ENCODE results near the gene STAG1. TPM values are rescaled to one million over a fixed set of nuclear protein-coding genes. Genes with fewer than 3 reads are reported as not detected.
"Not testable (repeated sequence)": the region's sequence is repeated elsewhere in the genome, so short reads cannot be mapped to it uniquely, and the experiment has no call there.

Gene STAG1
- total RNA-seq, 2 experiments from 2014 or later: 51.9 to 52.1 TPM

DNA sequence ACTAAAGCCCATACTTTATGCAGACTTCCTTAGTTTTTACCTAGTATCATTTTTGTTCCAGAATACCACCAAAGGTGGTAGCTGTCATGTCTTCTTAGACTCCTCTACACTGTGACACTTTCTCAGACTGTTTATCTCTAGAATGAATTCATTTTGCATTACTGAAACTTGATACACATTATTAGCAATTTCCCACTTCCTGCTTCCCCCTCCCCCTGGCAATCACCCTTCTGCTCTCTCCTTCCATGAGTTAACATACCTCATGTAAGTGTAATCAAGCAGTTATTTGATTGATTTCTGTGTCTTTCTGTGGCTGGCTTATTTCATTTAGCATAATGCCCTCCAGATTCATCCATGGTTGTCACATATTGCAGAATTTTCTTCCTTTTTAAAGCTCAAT lies 204.9 kb downstream of the STAG1 start:
- ChIA-PET CTCF (no interaction called here), POLR2A (no interaction called here)

DNA sequence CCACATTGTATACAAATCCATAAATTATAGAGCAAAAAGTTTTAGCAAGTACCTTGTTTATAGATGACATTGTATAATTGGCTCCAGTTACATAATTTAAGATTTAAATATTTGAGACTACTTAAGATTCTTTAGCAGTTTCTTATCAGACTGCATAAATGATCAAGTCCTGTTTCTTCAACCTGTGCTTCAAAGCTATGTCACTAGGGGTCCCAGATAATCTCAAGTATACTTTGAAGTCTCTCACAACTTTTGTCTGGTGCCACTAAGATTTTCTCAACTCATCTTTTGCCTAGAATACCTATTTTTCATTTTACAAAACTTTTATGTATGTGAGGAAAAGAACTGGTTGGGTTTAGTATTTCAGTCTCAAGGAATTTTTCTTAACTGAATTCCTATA lies 205.5 kb downstream of the STAG1 start:
- ChIA-PET CTCF (no interaction called here), POLR2A (interaction anchor here (0.6 kb wide), 1 partner anchor 16 kb away, joined by 3 read pairs; no protein-coding TSS in a partner anchor)

DNA sequence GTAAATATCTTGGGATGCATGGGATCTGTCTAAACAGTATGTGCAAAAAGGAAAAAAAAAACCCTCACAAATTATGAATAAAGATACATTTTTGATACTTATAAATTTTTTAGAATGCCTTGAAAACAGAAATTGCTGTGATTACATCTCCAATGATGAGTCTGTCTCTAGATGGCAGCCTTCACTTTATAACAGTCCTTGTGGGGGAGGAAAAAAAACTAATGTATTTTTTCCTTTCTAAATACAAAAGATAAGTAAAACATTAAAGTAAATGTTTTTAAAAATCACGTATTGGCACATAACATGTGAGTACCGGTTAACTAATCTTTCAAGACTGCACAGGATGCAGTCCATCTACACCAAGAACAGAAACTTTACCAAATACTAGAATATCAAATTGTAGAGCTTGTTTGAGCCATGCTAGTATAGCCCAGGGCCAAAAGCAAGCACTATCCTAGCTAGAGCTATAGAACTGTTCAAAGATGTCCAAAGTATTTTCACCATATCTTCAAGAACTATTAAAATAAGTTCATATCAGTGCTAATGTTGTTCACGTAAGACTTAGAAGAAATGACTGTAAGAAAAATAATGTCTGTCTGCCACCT lies 206.4 kb downstream of the STAG1 start:
- CTCF ChIA-PET: no interaction called here
- POLR2A ChIA-PET: no interaction called here

DNA sequence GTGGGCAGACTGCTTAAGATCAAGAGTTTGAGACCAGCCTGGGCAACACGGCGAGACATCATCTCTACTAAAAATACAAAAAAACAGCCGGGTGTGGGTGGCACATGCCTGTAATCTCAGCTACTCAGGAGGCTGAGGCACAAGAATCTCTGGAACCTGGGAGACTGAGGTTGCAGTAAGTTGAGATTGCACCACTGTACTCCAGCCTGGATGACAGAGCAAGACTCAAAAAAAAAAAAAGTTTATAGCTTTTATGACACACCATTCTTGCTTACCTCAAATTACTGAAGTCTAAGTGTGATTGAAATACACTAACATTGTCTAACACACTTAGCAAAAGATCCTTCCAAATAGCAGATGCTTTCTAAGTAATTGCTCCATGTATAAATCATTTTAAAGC lies 207.6 kb downstream of the STAG1 start:
- ChIA-PET POLR2A (no interaction called here), CTCF (interaction anchor here (0.6 kb wide), 1 partner anchor 318 kb away, joined by 3 read pairs; no protein-coding TSS in a partner anchor)

DNA sequence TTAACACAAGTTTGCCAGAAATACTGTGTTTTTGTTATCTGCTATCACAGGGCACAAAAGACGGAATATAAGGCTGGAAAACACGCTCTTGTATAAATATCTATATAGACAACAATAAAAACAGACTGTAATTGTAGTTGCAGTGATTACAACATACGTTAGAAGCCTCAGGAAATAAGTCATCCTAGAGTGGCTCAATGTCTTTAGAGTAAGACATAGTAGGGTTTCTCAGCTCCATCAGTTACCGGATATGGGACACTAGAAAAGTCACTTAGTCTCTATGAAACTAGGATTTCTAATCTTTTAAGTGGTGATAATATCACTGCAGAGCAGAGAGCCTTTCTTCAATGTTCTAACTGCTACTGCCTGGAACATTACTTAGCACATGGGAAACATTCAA lies 208.8 kb downstream of the STAG1 start:
- POLR2A ChIA-PET: no interaction called here

DNA sequence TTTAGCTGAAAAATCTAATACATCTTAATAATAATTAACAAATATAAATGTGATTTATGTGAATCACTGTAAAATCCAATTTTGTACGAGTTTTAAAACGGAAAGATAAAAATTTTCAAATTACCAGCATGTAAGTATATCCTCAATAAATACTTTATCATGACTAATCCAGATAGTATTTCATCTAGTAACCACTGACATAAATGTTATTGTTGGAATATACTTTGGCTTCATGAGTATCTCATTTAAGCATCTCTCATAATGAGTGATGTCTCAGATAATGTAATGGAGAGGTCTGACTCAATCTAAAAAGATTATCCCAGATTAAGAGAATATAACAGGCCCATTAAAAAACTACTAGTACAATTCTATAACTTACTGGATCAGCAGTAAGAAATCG lies 216.3 kb downstream of the STAG1 start:
- CTCF ChIA-PET: no interaction called here
- POLR2A ChIA-PET: no interaction called here

More for the DNA sequence above, 208.8 kb downstream of the STAG1 start:
- CTCF ChIA-PET: no interaction called here

- POLR2A ChIA-PET: no interaction called here
- CTCF ChIA-PET: no interaction called here
Measured at GRCh38 chr3:136532766-136533165, 219.4 kb downstream of the STAG1 start.

DNA sequence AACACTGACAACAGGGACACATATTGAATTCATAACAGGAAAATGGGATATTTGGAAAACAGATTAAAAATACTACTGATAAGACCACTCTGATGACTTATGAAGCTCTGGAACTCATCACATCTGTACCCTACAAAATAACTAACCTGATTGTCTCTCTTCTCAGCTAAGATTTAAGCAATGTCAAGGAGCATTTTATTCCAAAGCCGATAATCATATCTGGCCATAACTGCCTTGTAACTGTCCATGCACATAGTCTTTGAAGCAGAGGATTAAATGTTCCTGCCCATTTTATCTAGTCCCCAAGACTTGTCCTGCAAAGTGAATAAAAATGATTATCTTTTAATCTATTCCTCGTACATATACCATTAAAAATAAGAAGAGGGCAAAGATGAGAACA lies 234.1 kb downstream of the STAG1 start:
- CTCF ChIA-PET: no interaction called here
- POLR2A ChIA-PET: no interaction called here

- ChIA-PET CTCF (no interaction called here), POLR2A (no interaction called here)
Measured at GRCh38 chr3:136516656-136517055, 235.5 kb downstream of the STAG1 start.

DNA sequence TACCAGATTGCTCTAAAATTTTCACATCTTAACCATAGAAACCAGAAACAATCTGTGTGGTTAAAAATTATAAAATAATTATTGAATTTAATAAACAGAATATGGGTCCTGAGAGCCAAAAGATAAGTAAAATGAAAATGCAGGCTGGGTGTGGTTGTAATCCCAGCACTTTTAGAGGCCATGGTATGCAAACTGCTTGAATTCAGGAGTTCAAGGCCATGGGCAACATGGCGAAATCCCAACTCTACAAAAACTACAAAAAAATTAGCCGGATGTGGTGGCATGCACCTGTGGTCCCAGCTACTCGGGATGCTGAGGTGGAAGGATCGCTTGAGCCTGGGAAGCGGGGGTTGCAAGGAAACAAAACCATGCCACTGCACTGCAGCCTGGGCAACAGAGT lies 236.1 kb downstream of the STAG1 start:
- POLR2A ChIA-PET: no interaction called here
- CTCF ChIA-PET: no interaction called here

- POLR2A ChIA-PET, CTCF ChIA-PET: not testable (repeated sequence)
Measured at GRCh38 chr3:136514533-136514932, 237.6 kb downstream of the STAG1 start.

GRCh38 chr3:136513367-136513766 lies 238.8 kb downstream of the STAG1 start:
- ChIA-PET CTCF (no interaction called here), POLR2A (no interaction called here)

GRCh38 chr3:136512381-136512780 lies 239.8 kb downstream of the STAG1 start:
- POLR2A ChIA-PET: no interaction called here
- CTCF ChIA-PET: no interaction called here

GRCh38 chr3:136505676-136506075 lies 246.5 kb downstream of the STAG1 start:
- CTCF ChIA-PET: no interaction called here

DNA sequence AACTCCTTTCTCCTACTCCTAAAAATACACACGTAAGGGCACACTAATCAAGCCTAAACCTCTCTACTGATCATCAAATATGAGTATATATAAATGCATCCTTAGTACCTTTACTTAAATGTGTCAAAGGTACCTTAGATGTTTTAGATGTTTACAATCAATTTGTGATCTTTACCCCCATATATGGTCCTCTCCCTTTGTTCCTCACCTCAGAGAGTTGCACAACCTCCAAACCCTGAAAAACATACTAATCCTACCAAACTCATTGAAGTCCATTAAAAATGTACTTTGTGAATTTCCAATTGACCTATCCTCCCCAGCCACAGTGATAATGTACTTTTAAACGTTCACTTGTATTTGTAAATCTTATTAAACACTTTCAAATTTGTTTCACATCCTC lies 249.1 kb downstream of the STAG1 start:
- ChIA-PET POLR2A (no interaction called here), CTCF (no interaction called here)

More at GRCh38 chr3:136505676-136506075, 246.5 kb downstream of the STAG1 start:
- POLR2A ChIA-PET: no interaction called here

DNA sequence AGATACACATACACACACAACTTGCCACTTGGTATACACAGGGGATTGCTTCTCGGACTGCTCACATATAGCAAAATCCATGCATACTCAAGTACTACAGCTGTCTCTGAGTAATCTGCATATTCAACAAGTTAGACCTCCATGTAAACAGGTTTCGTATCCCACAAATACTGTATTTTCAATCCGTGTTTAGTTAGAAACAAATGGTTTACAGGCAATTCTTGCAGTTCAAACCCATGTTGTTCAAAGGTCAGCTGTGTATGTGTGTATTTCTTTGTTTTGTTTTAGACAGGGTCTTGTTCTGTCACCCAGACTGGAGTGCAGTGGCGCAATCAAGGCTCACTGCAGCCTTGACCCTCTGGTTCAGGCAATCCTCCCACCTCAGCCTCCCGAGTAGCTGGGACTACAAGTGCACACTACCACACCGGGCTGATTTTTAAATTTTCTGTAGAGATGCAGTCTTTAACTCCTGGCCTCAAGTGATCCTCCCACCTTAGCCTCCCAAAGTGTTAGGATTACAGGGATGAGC lies 253.2 kb downstream of the STAG1 start:
- ChIA-PET CTCF (no interaction called here), POLR2A (no interaction called here)

DNA sequence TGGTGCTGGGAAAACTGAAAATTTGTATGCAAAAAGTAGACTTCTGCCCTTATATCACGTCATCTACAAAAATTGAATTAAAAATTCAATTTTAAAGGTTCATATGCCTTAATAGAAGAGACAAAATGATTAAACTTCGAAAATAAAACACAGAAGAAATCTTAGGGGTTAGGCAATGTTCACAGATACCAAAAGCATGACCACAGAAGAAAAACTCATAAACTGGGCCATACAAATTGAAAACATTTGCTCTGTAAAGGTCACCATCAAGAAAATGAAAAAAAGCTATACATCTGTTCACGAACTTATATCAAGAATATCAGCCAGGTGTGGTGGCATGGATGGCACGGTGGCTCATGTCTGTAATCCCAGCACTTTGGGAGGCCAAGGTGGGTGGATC lies 257.0 kb downstream of the STAG1 start:
- ChIA-PET CTCF (interaction anchor here (0.6 to 0.7 kb wide), 2 partner anchors 103 to 183 kb away, joined by 4 read pairs; no protein-coding TSS in a partner anchor), POLR2A (no interaction called here)

GRCh38 chr3:136490646-136491405 lies 261.4 kb downstream of the STAG1 start:
- CTCF ChIA-PET: no interaction called here
- POLR2A ChIA-PET: no interaction called here

DNA sequence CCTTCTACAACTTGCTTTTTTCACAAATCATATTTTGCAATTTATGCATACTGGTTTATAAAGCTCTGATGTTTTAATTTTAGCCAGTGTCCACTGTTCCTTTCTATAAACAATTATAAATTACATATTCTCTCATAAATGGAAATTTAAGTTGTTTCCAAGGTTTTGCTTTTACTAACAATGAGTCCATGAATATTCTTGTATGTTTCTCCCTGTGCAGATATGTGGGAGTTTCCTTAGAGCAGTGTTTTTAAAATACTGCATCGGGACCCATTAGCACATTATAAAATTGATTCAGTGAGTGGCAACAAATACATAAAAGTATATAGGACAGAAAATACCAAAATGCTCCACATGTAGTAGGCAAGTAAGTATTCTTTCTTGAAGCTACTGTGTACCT lies 266.4 kb downstream of the STAG1 start:
- CTCF ChIA-PET: no interaction called here
- POLR2A ChIA-PET: no interaction called here

DNA sequence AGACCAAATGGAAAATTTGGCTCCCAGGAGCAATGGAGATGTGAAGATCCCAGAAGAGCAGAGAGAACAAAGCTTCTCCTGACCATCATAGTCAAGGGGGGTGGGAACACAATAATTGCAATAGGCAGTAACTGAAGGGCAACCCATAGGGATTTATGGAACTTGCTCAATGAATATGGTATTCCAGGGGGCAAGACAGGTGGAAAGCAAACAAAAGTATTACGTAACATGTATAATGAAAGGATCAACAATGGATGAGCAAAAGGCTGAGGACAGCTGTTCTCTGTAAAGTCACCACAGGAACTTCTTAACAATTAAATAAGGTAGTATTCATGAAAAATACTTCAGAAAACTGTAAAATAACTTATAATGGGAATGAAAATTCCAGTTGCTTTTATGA lies 275.9 kb downstream of the STAG1 start:
- CTCF ChIA-PET: no interaction called here
- POLR2A ChIA-PET: no interaction called here

- CTCF ChIA-PET, POLR2A ChIA-PET: not testable (repeated sequence)
Measured at GRCh38 chr3:136474876-136475275, 277.3 kb downstream of the STAG1 start.
